ENCODE results near the gene SLC25A21. TPM values are rescaled to one million over a fixed set of nuclear protein-coding genes. Genes with fewer than 3 reads are reported as not detected.

The SLC25A21 gene
- total and polyA plus RNA-seq, 4 experiments from 2014 or later, result not detected

GRCh38 chr14:36928432-36928831 lies 244.0 kb downstream of the SLC25A21 start:
- Mint-ChIP-seq H3K27me3 (peaks cover 0 to 1% of the 10 kb centered on the region in 2 donors), H3K4me3 (no peak overlapping the region), H3K27ac (no peak overlapping the region), H3K4me1 (no peaks in the 10 kb centered on the region), H3K36me3 (no peaks in the 10 kb centered on the region), H3K9me3 (peaks cover 0 to 4% (median under 1%) of the 10 kb centered on the region in 8 donors)
- no peaks in the 10 kb centered on the region for H3K9me3 ChIP-seq (ENCODE audit: control insufficient read depth in 1 of 2, low read length in 2 of 2)
- H3K27ac ChIP-seq (ENCODE audit: low read depth, low read length), result no peak overlapping the region
- H3K27me3 ChIP-seq (ENCODE audit: insufficient read depth, low read length), result no peaks in the 10 kb centered on the region
- DNase-seq, result no peak
- CTCF ChIA-PET (ENCODE audit: partially characterized antibody), result no interaction called here
- no peak overlapping the region for H3K4me3 ChIP-seq (ENCODE audit: low read length in 2 of 2)
- POLR2A ChIA-PET (ENCODE audit: partially characterized antibody), result no interaction called here
- intact Hi-C loops (cut with micrococcal nuclease), result no loop called here
- H3K36me3 ChIP-seq (ENCODE audit: insufficient read depth, low read length), result no peaks in the 10 kb centered on the region
- no peaks in the 10 kb centered on the region for H3K4me1 ChIP-seq (ENCODE audit: insufficient read depth, low read length)

GRCh38 chr14:36925094-36925493 lies 247.3 kb downstream of the SLC25A21 start:
- Histone ChIP-seq H3K4me1 (ENCODE audit: insufficient read depth, low read length) (no peaks in the 10 kb centered on the region), H3K4me3 (ENCODE audit: low read length in 2 of 2) (no peak overlapping the region), H3K27ac (ENCODE audit: low read depth, low read length) (no peak overlapping the region), H3K36me3 (ENCODE audit: insufficient read depth, low read length) (no peaks in the 10 kb centered on the region), H3K27me3 (ENCODE audit: insufficient read depth, low read length) (no peaks in the 10 kb centered on the region), H3K9me3 (ENCODE audit: control insufficient read depth in 1 of 2, low read length in 2 of 2) (no peaks in the 10 kb centered on the region)
- H3K27ac Mint-ChIP-seq, result no peak overlapping the region
- DNase-seq, result no peak
- POLR2A ChIA-PET (ENCODE audit: partially characterized antibody), result no interaction called here
- no peaks in the 10 kb centered on the region for H3K36me3 Mint-ChIP-seq
- CTCF ChIA-PET (ENCODE audit: partially characterized antibody), result no interaction called here
- H3K9me3 Mint-ChIP-seq, result peaks cover 0 to 8% (median 3%) of the 10 kb centered on the region in 8 donors
- no peaks in the 10 kb centered on the region for H3K27me3 Mint-ChIP-seq
- no peaks in the 10 kb centered on the region for H3K4me1 Mint-ChIP-seq
- intact Hi-C loops (cut with micrococcal nuclease), result no loop called here
- H3K4me3 Mint-ChIP-seq, result no peak overlapping the region

DNA sequence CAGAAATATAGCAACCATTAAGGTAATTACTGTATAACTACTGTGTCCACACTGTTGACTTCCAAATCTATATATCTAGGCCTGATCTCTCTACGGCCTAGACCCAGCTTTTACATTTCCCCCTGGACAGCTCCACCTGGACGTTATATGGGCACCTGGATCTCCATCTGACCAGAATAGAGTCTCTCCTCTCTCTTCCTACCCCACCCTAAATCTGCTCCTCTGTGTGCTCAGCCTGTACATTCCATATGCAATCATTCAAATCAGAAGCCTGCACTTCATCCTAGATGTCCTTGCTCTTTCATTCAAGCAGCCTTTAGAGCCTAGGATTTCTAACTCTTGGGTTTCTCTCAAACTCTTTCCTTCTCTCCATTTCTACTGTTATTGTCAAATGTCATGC lies 255.7 kb downstream of the SLC25A21 start:
- Mint-ChIP-seq H3K27ac (no peak overlapping the region), H3K27me3 (no peaks in the 10 kb centered on the region), H3K4me3 (no peak overlapping the region), H3K4me1 (no peaks in the 10 kb centered on the region), H3K36me3 (no peaks in the 10 kb centered on the region), H3K9me3 (peaks cover 0 to 9% (median 1%) of the 10 kb centered on the region in 8 donors)
- Histone ChIP-seq H3K4me1 (ENCODE audit: insufficient read depth, low read length) (no peaks in the 10 kb centered on the region), H3K36me3 (ENCODE audit: insufficient read depth, low read length) (no peaks in the 10 kb centered on the region), H3K9me3 (ENCODE audit: control insufficient read depth in 1 of 2, low read length in 2 of 2) (no peaks in the 10 kb centered on the region), H3K4me3 (ENCODE audit: low read length in 2 of 2) (no peak overlapping the region), H3K27ac (ENCODE audit: low read depth, low read length) (no peak overlapping the region), H3K27me3 (ENCODE audit: insufficient read depth, low read length) (no peaks in the 10 kb centered on the region)
- CTCF ChIA-PET (ENCODE audit: partially characterized antibody), result no interaction called here
- POLR2A ChIA-PET (ENCODE audit: partially characterized antibody), result no interaction called here
- intact Hi-C loops (cut with micrococcal nuclease), result no loop called here
- DNase-seq, result no peak

DNA sequence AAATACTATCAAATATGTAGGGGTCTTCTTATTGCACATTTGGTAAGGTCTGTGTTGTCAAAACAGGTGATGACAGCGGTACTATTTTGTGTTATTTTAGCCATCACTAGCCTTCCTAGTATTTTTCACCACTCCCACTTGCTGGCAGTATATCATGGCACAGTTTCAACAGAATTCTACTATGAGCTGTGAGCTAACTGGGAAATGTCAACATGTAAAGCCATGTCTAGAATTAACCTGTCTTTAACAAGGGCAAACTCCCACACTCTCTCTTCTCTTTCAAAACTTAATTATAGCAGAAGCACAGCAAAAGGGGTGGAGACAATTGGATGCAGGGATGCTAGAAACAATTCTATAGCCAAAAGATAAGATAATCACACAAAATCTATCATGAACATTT lies 257.3 kb downstream of the SLC25A21 start:
- peaks cover 0 to 9% (median 0%) of the 10 kb centered on the region in 8 donors for H3K9me3 Mint-ChIP-seq
- POLR2A ChIA-PET (ENCODE audit: partially characterized antibody), result no interaction called here
- no peaks in the 10 kb centered on the region for H3K27me3 Mint-ChIP-seq

GRCh38 chr14:36910578-36910977 lies 261.8 kb downstream of the SLC25A21 start:
- H3K9me3 Mint-ChIP-seq, result peaks cover 0 to 4% (median under 1%) of the 10 kb centered on the region in 8 donors
- DNase-seq, result no peak
- no peaks in the 10 kb centered on the region for H3K36me3 Mint-ChIP-seq
- intact Hi-C loops (cut with micrococcal nuclease), result no loop called here
- H3K4me3 Mint-ChIP-seq, result no peak overlapping the region
- ChIA-PET CTCF (ENCODE audit: partially characterized antibody) (no interaction called here), POLR2A (ENCODE audit: partially characterized antibody) (no interaction called here)
- Histone ChIP-seq H3K4me3 (ENCODE audit: low read length in 2 of 2) (no peak overlapping the region), H3K27me3 (ENCODE audit: insufficient read depth, low read length) (no peaks in the 10 kb centered on the region), H3K36me3 (ENCODE audit: insufficient read depth, low read length) (no peaks in the 10 kb centered on the region), H3K4me1 (ENCODE audit: insufficient read depth, low read length) (no peaks in the 10 kb centered on the region), H3K9me3 (ENCODE audit: control insufficient read depth in 1 of 2, low read length in 2 of 2) (no peaks in the 10 kb centered on the region), H3K27ac (ENCODE audit: low read depth, low read length) (no peak overlapping the region)
- no peak overlapping the region for H3K27ac Mint-ChIP-seq
- no peaks in the 10 kb centered on the region for H3K27me3 Mint-ChIP-seq
- no peaks in the 10 kb centered on the region for H3K4me1 Mint-ChIP-seq

More for the DNA sequence above, 257.3 kb downstream of the SLC25A21 start:
- no peak overlapping the region for H3K4me3 Mint-ChIP-seq
- no peaks in the 10 kb centered on the region for H3K27me3 ChIP-seq (ENCODE audit: insufficient read depth, low read length)
- no peaks in the 10 kb centered on the region for H3K4me1 ChIP-seq (ENCODE audit: insufficient read depth, low read length)
- DNase-seq, result no peak
- H3K4me1 Mint-ChIP-seq, result no peaks in the 10 kb centered on the region
- no peaks in the 10 kb centered on the region for H3K36me3 ChIP-seq (ENCODE audit: insufficient read depth, low read length)
- CTCF ChIA-PET (ENCODE audit: partially characterized antibody), result no interaction called here
- intact Hi-C loops (cut with micrococcal nuclease), result no loop called here
- no peaks in the 10 kb centered on the region for H3K9me3 ChIP-seq (ENCODE audit: control insufficient read depth in 1 of 2, low read length in 2 of 2)
- H3K27ac ChIP-seq (ENCODE audit: low read depth, low read length), result no peak overlapping the region
- H3K36me3 Mint-ChIP-seq, result no peaks in the 10 kb centered on the region
- H3K27ac Mint-ChIP-seq, result no peak overlapping the region
- no peak overlapping the region for H3K4me3 ChIP-seq (ENCODE audit: low read length in 2 of 2)

GRCh38 chr14:36905272-36905888 lies 267.0 kb downstream of the SLC25A21 start:
- H3K27ac Mint-ChIP-seq, result no peak overlapping the region
- H3K27me3 Mint-ChIP-seq, result peaks cover 0 to 1% of the 10 kb centered on the region in 2 donors
- peaks cover 0 to 11% (median 5%) of the 10 kb centered on the region in 8 donors for H3K9me3 Mint-ChIP-seq
- H3K36me3 ChIP-seq (ENCODE audit: insufficient read depth, low read length), result no peaks in the 10 kb centered on the region
- H3K36me3 Mint-ChIP-seq, result no peaks in the 10 kb centered on the region
- H3K9me3 ChIP-seq (ENCODE audit: control insufficient read depth in 1 of 2, low read length in 2 of 2), result no peaks in the 10 kb centered on the region
- H3K4me3 ChIP-seq (ENCODE audit: low read length in 2 of 2), result no peak overlapping the region
- ChIA-PET CTCF (ENCODE audit: partially characterized antibody) (no interaction called here), POLR2A (ENCODE audit: partially characterized antibody) (no interaction called here)
- DNase-seq, result no peak
- intact Hi-C loops (cut with micrococcal nuclease), result no loop called here
- no peak overlapping the region for H3K27ac ChIP-seq (ENCODE audit: low read depth, low read length)
- no peak overlapping the region for H3K4me3 Mint-ChIP-seq
- H3K27me3 ChIP-seq (ENCODE audit: insufficient read depth, low read length), result no peaks in the 10 kb centered on the region
- H3K4me1 ChIP-seq (ENCODE audit: insufficient read depth, low read length), result no peaks in the 10 kb centered on the region
- no peaks in the 10 kb centered on the region for H3K4me1 Mint-ChIP-seq

DNA sequence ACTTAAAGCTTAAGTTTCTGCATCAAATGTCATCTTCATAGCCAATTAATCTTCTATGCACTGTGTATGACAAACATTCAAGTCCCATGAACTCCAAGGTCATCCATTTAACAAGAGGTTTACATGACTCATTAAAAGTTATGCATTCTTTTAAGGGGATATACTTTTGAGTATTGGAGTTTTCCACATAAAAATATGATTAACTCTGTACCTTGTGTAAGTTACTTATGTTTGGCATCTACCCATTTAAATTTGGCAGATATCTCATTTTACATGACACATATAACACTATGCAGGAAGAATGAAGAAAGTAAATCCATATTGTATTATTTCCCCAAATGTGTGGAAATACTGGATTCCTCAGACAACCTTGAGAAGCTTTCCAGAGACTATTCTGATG lies 270.5 kb downstream of the SLC25A21 start:
- intact Hi-C loops (cut with micrococcal nuclease), result no loop called here
- no peak for DNase-seq
- no peaks in the 10 kb centered on the region for H3K27me3 ChIP-seq (ENCODE audit: insufficient read depth, low read length)
- no peak overlapping the region for H3K27ac Mint-ChIP-seq
- no peaks in the 10 kb centered on the region for H3K4me1 ChIP-seq (ENCODE audit: insufficient read depth, low read length)
- POLR2A ChIA-PET (ENCODE audit: partially characterized antibody), result no interaction called here
- H3K9me3 ChIP-seq (ENCODE audit: control insufficient read depth in 1 of 2, low read length in 2 of 2), result no peaks in the 10 kb centered on the region
- no peaks in the 10 kb centered on the region for H3K36me3 Mint-ChIP-seq
- H3K4me3 Mint-ChIP-seq, result no peak overlapping the region
- no peak overlapping the region for H3K27ac ChIP-seq (ENCODE audit: low read depth, low read length)
- no peak overlapping the region for H3K4me3 ChIP-seq (ENCODE audit: low read length in 2 of 2)
- no peaks in the 10 kb centered on the region for H3K36me3 ChIP-seq (ENCODE audit: insufficient read depth, low read length)
- CTCF ChIA-PET (ENCODE audit: partially characterized antibody), result no interaction called here
- peaks cover 0 to 1% of the 10 kb centered on the region in 2 donors for H3K27me3 Mint-ChIP-seq
- peaks cover 0 to 24% (median 7%) of the 10 kb centered on the region in 8 donors for H3K9me3 Mint-ChIP-seq
- H3K4me1 Mint-ChIP-seq, result no peaks in the 10 kb centered on the region

- H3K4me3 Mint-ChIP-seq, result no peak overlapping the region
- CTCF ChIA-PET (ENCODE audit: partially characterized antibody), result no interaction called here
- H3K27ac Mint-ChIP-seq, result no peak overlapping the region
- Histone ChIP-seq H3K4me1 (ENCODE audit: insufficient read depth, low read length) (no peaks in the 10 kb centered on the region), H3K27me3 (ENCODE audit: insufficient read depth, low read length) (no peaks in the 10 kb centered on the region), H3K9me3 (ENCODE audit: control insufficient read depth in 1 of 2, low read length in 2 of 2) (no peaks in the 10 kb centered on the region), H3K4me3 (ENCODE audit: low read length in 2 of 2) (no peak overlapping the region), H3K27ac (ENCODE audit: low read depth, low read length) (no peak overlapping the region), H3K36me3 (ENCODE audit: insufficient read depth, low read length) (no peaks in the 10 kb centered on the region)
- H3K36me3 Mint-ChIP-seq, result no peaks in the 10 kb centered on the region
- H3K27me3 Mint-ChIP-seq, result peaks cover 0 to 1% of the 10 kb centered on the region in 2 donors
- no peaks in the 10 kb centered on the region for H3K4me1 Mint-ChIP-seq
- POLR2A ChIA-PET (ENCODE audit: partially characterized antibody), result no interaction called here
- intact Hi-C loops (cut with micrococcal nuclease), result no loop called here
- H3K9me3 Mint-ChIP-seq, result peaks cover 0 to 24% (median 7%) of the 10 kb centered on the region in 8 donors
- DNase-seq, result no peak
Observed at GRCh38 chr14:36900846-36901245, 271.6 kb downstream of the SLC25A21 start.
